Activated CD8-positive, alpha-beta T cell treated with anti-CD3 and anti-CD28 coated beads for 36 hours (primary cell): ENCODE data around the gene NCOA7. TPM values are rescaled to one million over a fixed set of nuclear protein-coding genes. Genes with fewer than 3 reads are reported as not detected.

Experiments
- ATAC-seq: fragments of 200-7000 bp; cut with Tn5 transposase; one replicate; pipeline ENCODE4 v1.10.0; 2021; ENCODE audit warnings: mild to moderate bottlenecking, moderate library complexity
- CTCF ChIA-PET: fragments of 350-600 bp; sonication (Branson Sonifier 250); formaldehyde crosslinking; loops from one replicate; lab custom pipeline; 2021; ENCODE audit warnings: antibody characterized with exemption; lab: Charles Lee
- POLR2A ChIA-PET: fragments of 350-600 bp; sonication (Branson Sonifier 250); formaldehyde crosslinking; loops from one replicate; lab custom pipeline; 2021; ENCODE audit warnings: antibody characterized with exemption; lab: Charles Lee
- DNase-seq: peaks from one replicate; pipeline ENCODE4 v3.0.0-alpha.2; 2020
- H3K27ac Mint-ChIP-seq: one replicate; pipeline ENCODE4 v1.8.0; 2021; ENCODE audit warnings: mild to moderate bottlenecking, mixed read lengths
- H3K27me3 Mint-ChIP-seq: one replicate; pipeline ENCODE4 v1.8.0; 2021; ENCODE audit warnings: mixed read lengths
- H3K36me3 Mint-ChIP-seq: one replicate; pipeline ENCODE4 v1.8.0; 2021; ENCODE audit warnings: low read depth, mixed read lengths
- H3K4me1 Mint-ChIP-seq: one replicate; pipeline ENCODE4 v1.8.0; 2021; ENCODE audit warnings: low read depth, mixed read lengths
- H3K4me3 Mint-ChIP-seq: one replicate; pipeline ENCODE4 v1.8.0; 2021; ENCODE audit warnings: mild to moderate bottlenecking, moderate library complexity, mixed read lengths
- H3K9me3 Mint-ChIP-seq: one replicate; pipeline ENCODE4 v1.8.0; 2021; ENCODE audit warnings: mixed read lengths
- CTCF ChIP-seq: fragments of 200-600 bp; IDR thresholded peaks from one replicate; pipeline ENCODE4 v1.8.0; 2022; ENCODE audit warnings: antibody characterized with exemption, mild to moderate bottlenecking
- intact Hi-C: fragments of 100-400 bp; cut with micrococcal nuclease; formaldehyde crosslinking; loops from one replicate; pipeline ENCODE4 v1.10.0; 2022
- total RNA-seq, 2 experiments: library from RNA; stranded (reverse); gene quantifications; one replicate each; pipeline ENCODE4 v1.2.3, GENCODE V29; 2021

The NCOA7 gene
- total RNA-seq, 2 experiments from 2014 or later: 43.4 to 44.9 TPM

DNA sequence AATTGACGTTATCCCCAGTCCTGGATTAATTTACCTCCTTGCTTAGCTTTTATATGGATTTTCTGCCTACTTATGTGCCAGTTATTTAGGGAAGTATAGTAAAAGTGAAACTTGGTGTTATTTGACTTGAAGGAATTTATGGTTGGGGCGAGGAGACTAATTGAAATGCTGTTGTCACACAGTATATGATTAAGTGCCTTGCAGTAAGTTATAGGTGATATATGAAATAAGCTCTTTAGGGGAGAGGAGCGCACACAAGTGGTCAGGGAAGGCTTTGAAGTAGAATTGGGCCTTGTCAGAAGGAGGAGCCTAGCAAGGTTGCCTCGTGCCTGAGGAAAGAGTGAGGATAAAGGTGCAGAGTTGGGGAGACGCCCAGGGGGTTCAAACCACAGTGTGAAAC lies 20.5 kb downstream of the NCOA7 start:
- TF ChIP-seq CTCF: no peak
- intact Hi-C loops: no loop called here
- ChIA-PET POLR2A (interaction anchor here (0.9 kb wide), 1 partner anchor 106 kb away, joined by 3 read pairs; no protein-coding TSS in a partner anchor), CTCF (interaction anchor here (0.7 to 3.1 kb wide), 6 partner anchors 14 to 30 kb away, joined by 3 to 9 read pairs (median 3); partner anchors contain the start of gene NCOA7)
- Mint-ChIP-seq H3K4me1 (peaks cover 64% of the 10 kb centered on the region), H3K4me3 (no peak overlapping the region), H3K27ac (no peak overlapping the region), H3K36me3 (peaks cover 33% of the 10 kb centered on the region), H3K27me3 (no peaks in the 10 kb centered on the region), H3K9me3 (no peaks in the 10 kb centered on the region)
- no peak for ATAC-seq
- DNase-seq: no peak

- ATAC-seq: no peak
- peaks cover 60% of the 10 kb centered on the region for H3K4me1 Mint-ChIP-seq
- POLR2A ChIA-PET: no interaction called here
- intact Hi-C loops: no loop called here
- peaks cover 44% of the 10 kb centered on the region for H3K36me3 Mint-ChIP-seq
- H3K27me3 Mint-ChIP-seq: no peaks in the 10 kb centered on the region
- no peak overlapping the region for H3K4me3 Mint-ChIP-seq
- no peak for TF ChIP-seq CTCF
- no peak overlapping the region for H3K27ac Mint-ChIP-seq
- CTCF ChIA-PET: interaction anchor here (3.1 kb wide), 1 partner anchor 21 kb away, joined by 9 read pairs; the partner anchor contains the start of gene NCOA7
- H3K9me3 Mint-ChIP-seq: no peaks in the 10 kb centered on the region
- no peak for DNase-seq
Measured at GRCh38 chr6:125812394-125813292, 21.9 kb downstream of the NCOA7 start.

DNA sequence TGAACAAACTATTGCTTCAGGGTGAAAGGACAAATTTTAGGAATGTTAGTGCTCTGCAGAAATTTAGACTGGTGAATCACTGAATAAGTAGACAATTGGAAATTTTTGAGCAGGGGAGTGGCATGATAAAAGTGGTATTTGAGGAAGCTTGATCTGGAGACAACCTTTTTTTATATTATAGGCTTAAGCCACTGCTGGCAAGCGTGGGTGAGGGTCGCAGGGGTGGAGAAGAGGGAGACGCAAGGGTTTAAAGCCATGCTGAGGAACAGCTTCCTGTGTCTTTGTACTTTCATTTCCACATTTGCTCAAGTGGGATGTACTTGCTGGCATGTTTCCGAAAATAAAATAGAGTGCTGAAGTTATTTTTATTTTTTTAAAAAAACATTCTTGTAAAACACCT lies 23.7 kb downstream of the NCOA7 start:
- H3K27me3 Mint-ChIP-seq: no peaks in the 10 kb centered on the region
- H3K9me3 Mint-ChIP-seq: no peaks in the 10 kb centered on the region
- peaks cover 39% of the 10 kb centered on the region for H3K36me3 Mint-ChIP-seq
- intact Hi-C loops: no loop called here
- ChIA-PET CTCF (no interaction called here), POLR2A (no interaction called here)
- peaks cover 52% of the 10 kb centered on the region for H3K4me1 Mint-ChIP-seq
- ATAC-seq (no peak), DNase-seq (no peak)
- no peak for TF ChIP-seq CTCF
- no peak overlapping the region for H3K4me3 Mint-ChIP-seq
- H3K27ac Mint-ChIP-seq: peak overlapping the region; percentile 13

GRCh38 chr6:125815080-125815910 lies 24.5 kb downstream of the NCOA7 start:
- ChIA-PET CTCF (interaction anchor here (1.0 kb wide), 1 partner anchor 141 kb away, joined by 4 read pairs; no protein-coding TSS in a partner anchor), POLR2A (no interaction called here)
- H3K9me3 Mint-ChIP-seq: no peaks in the 10 kb centered on the region
- peaks cover 45% of the 10 kb centered on the region for H3K36me3 Mint-ChIP-seq
- intact Hi-C loops: no loop called here
- no peaks in the 10 kb centered on the region for H3K27me3 Mint-ChIP-seq
- no peak for TF ChIP-seq CTCF
- DNase-seq (no peak), ATAC-seq (no peak)
- peaks cover 52% of the 10 kb centered on the region for H3K4me1 Mint-ChIP-seq
- H3K27ac Mint-ChIP-seq: peak overlapping the region; percentile 21
- H3K4me3 Mint-ChIP-seq: no peak overlapping the region
